HG03159 (cell line): ENCODE data around the gene HMX2.

Experiments used
- ATAC-seq: cut with Tn5 transposase; IDR thresholded peaks from one replicate; pipeline ENCODE4 v1.9.1; 2021; ENCODE audit warnings: mild to moderate bottlenecking, moderate library complexity; ENCODE audit not compliant: unreplicated experiment

Gene HMX2, protein sequence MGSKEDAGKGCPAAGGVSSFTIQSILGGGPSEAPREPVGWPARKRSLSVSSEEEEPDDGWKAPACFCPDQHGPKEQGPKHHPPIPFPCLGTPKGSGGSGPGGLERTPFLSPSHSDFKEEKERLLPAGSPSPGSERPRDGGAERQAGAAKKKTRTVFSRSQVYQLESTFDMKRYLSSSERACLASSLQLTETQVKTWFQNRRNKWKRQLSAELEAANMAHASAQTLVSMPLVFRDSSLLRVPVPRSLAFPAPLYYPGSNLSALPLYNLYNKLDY

DNA sequence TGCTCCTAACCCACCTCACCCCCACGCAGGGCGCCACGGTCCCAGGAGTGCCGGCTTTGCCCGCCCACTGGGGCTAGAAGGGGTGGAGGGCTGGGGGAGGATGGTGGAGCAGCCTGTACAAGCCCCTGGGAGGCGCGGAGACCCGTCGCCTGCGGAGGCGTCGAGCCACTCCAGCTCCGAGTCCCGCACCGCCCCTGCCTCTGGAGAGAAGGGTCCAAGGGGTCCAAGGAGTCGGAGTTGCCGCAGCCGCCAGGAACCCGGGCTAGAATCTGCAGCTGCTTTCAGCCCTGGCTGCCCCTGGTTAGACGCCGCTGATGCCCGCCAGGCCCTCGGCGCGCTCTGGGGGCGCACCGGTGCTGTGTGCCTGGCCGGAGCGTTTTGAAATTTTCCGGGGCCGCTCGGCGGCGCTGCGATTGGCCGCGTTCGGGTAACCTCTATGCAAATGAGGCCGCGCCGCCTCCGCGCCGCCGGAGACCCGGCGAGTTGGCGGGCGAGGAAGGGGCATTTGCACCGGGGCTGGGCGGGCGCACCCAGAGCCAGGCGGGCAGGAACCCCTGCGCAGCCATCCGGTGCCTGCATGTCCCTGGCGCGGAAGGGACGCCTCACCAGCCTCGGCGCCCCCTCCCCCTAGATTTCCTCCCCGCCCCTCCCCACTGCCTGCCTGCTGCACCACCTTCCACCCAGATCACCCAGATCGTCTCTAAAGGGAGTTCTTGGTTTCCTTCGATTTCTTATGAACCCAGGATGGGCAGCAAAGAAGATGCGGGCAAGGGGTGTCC is at the start of gene HMX2:
Gene HMX2 (plus strand): TSS at position 502 of the 779 bp plus-strand sequence. CDS start 243 bp downstream, at position 745.
- ATAC-seq: no peak

DNA sequence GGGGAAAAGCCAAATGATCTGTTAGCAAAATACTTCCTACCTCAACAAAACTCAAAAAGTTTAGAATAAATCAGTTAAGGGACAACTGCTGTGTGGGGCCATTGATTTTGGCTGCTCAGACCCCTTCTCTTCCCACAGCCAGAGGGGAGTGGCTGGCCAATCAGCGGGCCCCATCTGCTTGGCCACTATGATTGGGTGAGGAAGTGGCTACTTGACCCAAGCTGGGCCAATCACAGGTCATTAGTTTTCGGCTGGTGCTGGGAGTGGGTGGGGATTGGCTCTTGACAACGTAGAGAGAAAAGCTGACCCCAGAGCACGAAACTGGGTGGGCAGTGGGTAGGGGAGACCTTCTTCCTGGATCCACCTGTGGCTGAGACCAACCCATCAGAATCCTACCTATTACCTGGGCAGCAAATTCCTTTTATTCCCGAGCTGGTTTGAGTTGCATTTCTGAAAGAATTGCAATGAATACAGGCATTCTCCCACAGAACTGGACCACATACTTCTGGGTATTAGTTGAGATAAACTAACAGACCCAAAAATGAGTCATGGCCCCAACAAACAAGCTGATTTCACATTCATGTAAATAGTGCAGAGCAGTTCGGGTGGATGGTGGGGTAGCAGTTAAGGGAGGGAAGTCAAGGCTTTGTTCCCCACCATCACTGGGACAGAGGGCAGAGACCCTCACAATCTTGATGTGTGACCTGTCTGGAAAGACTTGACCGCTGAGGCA is 47.7 kb upstream of the HMX2 start:
- ATAC-seq: no peak

DNA sequence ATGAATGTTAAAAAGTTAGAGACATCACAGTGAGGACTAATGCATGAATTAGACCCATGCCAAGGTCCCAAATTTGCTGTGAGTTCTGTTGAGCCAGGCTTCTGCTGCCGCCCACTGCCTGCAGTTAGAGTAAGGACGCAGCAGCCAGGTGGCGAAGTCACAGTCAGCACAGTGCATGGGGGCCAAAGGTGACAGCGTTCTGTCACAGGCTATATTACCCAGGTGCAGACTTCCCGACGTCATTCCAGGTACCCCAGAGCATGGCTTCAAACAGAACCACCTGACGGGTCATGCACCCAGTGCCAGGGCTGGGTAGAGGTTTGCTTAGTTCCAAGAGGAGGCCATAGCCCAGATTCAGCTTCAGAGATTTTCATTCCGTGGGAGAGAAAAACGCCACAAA is 46.1 kb upstream of the HMX2 start:
- ATAC-seq: no peak

DNA sequence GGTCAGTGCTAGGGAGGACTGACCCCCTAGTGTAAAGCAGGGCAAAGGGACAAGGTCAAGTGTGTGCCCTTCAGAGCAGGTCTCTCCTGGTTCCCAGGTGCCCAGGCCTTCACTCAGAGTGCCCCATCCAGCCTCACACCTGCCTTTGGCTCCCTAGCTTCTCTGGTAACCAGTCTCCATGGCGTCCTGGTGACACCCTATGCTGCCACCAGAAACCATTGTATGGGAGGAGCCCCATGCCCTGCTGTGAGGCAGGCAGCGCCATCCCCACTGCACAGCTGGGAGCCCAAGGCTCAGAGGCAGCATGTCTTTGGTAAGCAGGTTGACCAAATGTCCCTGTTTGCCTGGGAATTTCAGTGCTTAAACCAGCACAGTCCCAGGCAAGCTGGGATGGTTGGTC is 45.3 kb upstream of the HMX2 start:
- no peak for ATAC-seq

DNA sequence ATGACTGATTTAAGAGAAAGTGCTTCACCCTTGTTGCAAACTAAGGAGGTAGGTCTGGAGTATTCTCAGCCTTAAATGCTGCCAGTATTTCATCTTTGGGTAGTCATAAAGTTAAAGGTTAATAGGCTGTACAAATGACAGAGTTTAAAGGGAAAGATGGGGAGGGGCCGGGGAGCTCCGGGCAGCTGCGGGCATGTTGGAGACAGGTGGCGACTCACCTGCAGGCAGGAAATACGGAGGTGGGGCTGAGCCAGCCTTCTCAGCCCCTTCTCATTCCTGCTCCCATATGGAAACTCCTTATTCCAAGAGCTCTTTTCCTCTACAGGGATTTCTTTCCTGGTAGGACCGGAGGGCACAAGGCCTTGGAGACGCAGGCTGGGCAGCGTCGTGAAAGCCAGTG is 44.0 kb upstream of the HMX2 start:
- no peak for ATAC-seq

DNA sequence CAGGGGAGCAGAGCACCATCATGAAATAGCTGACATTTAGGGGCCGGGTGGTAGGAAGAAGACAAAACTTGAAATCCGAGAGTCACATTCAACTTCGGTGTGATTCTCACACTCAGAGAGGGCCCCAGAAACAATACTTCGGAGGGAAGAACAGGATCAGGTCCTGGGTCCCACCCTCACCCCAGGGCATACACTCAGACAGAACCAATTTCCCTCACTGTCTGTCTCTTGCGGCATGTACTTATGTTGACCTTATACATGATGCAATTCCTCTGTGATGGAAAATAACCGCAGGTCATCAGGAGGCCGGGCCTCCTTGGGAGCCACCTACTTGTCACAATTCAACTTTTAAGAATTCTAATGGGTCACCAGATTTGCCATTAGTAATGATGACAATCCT is 38.5 kb upstream of the HMX2 start:
- no peak for ATAC-seq

DNA sequence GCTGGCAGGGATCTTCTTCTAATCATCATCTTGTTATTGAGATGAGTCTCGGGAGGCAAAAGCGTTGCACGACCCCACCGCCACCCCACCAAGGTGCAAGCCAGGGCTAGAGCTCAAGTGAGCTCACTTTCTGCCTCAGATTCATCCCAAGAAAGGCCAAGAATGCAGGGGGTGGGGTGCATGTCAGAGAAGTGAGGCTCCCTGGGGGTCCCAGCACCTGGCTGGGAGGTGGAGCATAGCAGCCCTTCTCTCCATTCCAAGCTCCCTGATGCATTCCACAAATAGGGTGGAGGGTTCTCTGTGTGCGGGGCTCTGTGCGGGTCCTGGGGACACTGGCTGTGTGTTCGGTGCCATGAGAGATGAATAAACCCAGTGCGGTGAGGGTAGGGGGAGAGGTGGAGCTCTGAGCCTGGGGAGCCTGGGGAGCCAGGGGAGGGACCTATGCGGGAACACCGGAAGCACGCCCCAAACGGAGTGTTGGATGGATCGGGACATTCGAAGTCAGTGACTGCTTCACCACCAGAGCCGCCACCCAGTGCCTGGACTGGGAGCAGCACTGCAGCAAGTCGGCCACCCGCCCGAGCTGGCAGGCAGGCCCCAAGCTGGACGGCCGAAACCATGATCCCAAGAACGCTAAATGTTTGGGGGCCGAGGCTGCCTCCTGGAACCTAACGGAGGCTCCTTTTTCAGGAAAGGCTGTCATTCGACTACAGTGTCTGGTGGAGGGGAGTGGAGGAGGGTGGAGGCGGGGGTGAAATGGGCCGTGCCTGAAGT is 30.1 kb upstream of the HMX2 start:
- no peak for ATAC-seq

DNA sequence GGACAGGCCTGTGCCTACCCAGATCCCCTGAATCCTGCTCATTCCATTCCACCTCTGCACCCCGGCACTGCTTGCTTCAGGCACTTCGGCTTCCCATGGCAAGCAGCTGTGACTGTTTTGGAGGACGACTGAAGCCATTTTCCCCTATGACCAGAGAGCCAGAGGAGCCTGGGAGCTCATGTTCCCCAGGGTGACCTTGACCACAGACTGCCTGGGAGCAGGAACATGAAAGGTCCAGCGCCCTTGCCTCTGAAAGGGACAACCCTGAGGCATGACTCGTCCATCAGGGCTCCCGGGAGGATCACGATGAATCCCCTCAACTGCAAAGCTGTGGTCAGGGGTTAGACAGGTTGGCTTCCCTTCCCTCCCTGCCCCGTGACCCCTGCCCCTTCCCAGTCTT is 28.9 kb upstream of the HMX2 start:
- ATAC-seq: no peak

DNA sequence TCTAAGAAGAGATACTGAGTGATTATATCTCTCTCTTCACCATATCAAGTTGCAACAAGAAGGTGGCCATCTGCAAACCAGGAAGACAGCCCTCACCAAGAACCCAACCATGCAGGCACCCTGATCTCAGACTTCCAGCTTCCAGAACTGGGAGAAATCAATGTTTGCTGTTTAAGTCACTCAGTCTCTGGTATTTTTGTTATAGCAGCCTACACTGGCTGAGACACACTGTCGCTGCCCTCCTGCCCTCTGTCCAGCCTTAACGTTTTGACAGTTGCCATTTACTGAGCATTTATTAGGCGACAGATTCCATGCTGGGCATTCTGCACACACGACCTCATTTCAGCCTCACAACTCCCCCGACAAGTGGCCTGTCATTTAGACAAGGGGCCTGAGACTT is 21.7 kb upstream of the HMX2 start:
- ATAC-seq: no peak

DNA sequence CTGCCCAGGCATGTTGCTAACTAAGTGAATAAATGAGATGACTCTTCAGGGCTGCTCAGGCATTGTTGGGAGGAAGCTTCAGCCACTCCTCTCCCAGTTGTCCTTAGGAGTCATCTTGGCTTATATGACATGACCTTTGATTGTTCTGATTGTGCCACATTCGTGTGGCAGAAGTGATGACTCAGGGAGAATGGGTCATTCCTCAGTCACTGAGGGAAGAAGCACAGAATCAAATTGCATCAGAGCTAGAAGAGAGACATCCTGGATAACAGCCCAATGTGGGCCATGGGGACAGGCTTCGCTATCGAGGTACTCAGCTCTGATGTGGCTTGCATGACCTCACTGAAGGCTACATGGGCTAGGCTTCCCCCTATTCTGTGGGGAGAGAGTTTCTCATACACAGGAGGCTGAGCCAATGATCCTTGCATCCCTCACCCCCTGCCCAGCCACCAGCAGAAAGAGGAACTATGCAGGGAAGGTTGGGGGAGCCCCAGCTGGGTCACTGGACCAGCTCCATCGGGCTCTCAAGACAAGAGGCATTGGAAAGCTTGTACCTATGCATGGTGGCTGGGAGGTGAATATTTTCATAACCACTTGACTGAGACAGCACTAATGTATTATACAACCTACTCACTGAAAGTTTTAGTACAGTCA is 18.2 kb upstream of the HMX2 start:
- ATAC-seq: no peak

DNA sequence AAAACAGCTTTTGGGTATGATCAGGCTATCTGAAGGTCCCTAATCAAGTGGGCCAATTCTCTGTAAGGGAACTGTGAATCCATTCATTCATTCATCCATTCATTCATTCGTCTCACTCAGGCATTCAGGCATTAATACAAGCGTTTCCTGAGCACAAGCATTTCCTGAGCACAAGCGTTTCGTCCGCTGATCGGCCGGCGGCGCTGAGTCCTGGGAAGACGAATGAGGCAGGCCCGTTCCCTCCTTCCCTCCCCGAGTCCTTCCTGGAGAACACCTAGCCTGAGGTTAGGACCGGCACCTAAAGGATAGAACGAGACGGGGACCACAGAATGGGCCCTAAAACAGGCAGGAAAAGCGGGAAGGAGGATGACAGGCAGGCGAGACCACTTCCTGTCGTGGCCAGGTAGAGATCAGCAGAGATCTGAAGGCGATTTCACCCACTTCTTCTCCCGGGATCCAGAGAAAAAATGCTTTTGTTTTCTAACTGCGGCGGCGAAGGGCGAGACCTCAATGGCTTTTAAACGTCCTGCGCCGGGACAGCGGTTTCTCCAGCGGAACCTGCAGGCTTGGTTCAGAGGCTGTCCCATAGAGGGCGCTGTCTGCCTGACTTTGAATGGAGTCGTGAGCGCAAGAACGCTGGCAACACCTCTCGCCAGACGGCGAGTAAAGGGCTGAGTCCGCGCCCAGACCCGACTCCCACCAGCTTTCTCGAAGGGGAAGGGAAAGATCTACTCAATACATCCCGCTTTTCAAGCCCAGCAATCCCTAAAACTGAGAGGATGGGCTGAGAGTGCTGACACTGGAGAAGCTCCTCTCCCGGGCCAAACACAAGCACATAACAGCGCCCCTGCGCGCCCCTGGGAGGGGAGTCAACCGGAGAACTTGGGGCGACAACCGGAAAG is 15.1 kb upstream of the HMX2 start:
- ATAC-seq: peak; percentile 54

DNA sequence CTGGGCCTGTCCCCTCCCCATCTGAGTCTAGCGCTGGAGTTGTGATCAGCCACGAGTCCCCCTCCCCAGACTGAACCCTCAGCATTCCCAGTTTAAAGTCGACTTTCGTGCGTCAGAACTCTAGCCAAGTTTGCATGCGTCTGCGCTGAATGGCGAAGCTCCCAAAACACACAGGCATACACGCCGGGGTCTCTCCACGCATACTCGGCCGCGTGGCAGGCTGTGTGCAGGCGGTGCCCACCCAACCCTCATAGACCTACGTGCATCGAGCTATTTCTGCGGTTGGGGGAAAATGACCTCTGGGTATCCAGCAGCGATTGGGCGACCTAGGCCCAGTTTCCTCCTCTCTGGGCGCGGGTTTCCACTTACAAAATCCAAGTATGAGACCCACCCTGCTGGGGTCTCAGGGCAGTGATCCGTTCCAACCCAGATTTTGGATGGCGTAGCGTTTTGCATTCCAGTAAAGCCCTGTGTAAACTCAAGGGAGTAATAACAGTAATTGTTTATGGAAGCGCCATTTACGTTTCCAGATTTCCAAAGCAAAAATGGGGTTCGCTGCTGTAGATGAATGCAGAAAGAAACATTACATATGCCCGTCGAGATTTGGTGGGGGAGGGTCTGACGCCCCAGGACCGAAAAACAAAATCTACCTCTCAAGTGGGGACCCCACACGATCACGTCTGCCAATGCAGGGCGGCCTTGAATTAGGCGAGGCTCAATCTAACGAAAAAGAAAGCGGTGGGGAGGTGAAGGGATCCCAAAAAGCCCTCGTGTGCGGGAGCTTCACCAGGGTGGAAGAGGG is 14.2 kb upstream of the HMX2 start:
- no peak for ATAC-seq

DNA sequence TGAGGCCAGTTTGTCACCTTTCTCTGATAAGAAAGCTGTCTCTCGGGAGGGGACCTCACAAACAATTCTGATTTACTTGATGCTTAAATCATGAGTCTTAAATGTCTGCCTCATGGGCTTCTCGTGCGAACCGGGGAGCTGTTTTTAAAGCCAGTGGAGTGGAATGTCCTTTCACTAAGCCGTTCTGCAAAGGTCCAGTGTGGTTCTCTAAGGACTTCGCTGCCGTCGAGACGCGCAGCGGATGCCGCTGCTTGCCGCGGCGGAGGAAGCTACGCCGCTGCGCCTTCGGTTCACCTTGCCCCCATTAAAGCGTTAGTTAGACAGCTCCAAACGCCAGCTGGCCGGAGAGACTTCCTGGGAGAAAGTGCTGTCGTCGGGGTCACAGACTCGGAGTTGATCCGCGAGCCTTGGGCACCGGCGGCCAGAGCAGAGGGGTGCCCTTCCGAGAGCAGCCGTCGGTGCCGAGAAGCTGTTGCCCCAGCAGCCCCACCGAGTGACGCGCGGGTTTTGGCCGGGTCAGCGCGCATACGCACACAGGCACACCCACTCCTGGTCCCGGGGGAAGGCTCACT is 13.5 kb upstream of the HMX2 start:
- ATAC-seq: no peak

DNA sequence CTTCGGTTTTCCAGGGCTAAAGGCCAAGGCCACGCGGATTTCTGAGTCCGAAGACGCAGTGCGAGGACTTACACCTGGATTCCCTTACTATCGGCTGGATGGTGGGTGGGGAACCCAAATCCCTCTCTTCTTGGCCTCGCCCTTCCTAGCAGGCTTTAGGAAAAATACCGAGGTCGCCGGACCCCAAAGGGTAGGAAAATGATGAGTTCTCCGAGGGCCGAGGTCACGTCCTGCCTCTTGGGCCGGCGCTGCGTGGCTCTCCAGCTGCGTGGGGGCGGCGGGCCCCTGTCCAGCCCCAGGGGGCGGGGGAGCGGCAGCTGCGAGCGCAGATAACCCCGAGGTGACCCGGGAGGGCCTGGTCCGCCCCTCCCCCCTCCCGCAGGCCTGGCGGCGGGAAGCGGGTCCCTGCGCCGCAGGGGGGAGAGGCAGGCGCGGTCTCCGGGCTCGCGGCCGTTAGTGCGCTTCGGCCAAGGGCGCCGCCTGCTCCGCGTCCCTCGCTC is 13.0 kb upstream of the HMX2 start:
- ATAC-seq: no peak

DNA sequence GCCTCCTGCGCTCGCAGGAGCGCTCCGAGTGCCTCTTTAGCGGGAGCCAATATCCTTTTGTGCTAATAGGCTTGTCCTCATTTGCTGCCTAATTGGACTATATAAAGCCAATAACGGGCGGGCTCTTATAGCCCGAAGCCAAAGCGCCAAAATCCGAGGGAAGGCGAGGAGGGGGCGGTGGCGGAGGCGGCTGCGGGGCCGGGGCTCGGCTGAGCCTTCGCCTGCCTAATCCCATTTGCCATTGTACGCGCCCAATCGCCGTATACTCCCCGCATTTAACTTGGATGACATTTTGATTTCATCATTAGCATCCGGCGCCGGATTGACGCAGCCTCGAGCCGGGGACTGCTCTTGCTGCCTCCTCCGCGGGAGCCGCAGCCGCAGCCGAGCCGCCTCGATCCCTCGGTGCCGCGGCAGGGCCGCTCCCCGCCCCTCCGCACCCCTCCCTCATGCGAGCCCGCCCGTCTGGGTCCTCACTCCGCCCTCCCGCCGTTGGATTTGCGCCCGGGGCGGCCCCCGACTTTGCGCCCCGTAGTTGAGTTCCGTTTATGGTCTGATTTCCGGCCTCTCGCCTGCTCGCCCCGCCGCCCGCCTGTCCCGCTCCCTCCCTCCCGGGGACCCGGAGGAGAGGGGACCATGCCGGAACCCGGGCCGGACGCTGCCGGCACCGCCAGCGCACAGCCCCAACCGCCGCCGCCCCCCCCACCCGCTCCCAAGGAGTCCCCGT is 12.4 kb upstream of the HMX2 start, which contains the start of gene HMX3:
Gene HMX3 (plus strand): TSS at position 556 of the 727 bp plus-strand sequence. CDS start 81 bp downstream, at position 637.
- no peak for ATAC-seq

DNA sequence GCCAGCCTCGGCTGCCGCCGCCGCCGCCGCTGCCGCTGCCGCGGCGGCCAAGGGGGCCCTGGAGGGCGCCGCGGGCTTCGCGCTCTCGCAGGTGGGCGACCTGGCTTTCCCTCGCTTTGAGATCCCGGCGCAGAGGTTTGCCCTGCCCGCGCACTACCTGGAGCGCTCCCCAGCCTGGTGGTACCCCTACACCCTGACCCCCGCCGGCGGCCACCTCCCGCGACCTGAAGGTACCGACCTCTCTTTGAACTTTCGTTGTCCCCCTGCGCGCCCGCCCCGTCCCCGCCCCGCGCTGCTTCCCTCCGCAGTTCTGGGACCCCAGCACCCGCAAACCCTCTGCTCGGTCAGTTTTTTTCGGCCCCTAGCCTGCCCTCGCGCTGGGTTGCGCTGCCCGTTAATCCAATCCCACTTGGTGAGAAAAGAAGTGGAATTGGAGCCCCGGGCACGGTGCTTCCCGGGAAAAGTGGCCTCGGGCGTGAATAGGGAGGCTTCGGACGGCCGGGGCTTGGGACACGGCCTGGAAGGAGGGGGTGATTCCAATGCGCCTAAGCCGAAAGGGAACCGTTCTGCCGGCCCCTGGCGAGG is 11.6 kb upstream of the HMX2 start:
- no peak for ATAC-seq
